Kidney epithelial cell (primary cell): ENCODE measurements around the gene SFI1. TPM values are rescaled to one million over a fixed set of nuclear protein-coding genes. Genes with fewer than 3 reads are reported as not detected.
"Not testable (repeated sequence)": the region's sequence is repeated elsewhere in the genome, so short reads cannot be mapped to it uniquely, and the experiment has no call there.

Experiments used
- DNase-seq: peaks from one replicate; pipeline ENCODE4 v3.0.0-alpha.2; 2010; ENCODE audit warnings: low read depth
- H3K27me3 ChIP-seq: 2 replicates; pipeline ENCODE4 v1.6.0; 2011; ENCODE audit warnings: low read length; ENCODE audit not compliant: control insufficient read depth, insufficient read depth
- H3K36me3 ChIP-seq: 2 replicates; pipeline ENCODE4 v1.5.1; 2011; ENCODE audit warnings: low read length; ENCODE audit not compliant: control insufficient read depth, insufficient read depth
- H3K4me3 ChIP-seq: 2 replicates; pipeline ENCODE4 v1.5.1; 2011; ENCODE audit warnings: low read depth, mild to moderate bottlenecking, control low read depth, low read length
- total RNA-seq: library from RNA; depleted of rRNA; stranded (reverse); fragments of >200 nt; gene quantifications from 2 replicates; pipeline ENCODE4 v1.2.3, GENCODE V29; 2015
- TF ChIP-seq, protein P1 (sequence below): IDR thresholded peaks from 2 replicates; pipeline ENCODE4 v1.5.1; 2011; ENCODE audit warnings: mild to moderate bottlenecking, moderate library complexity, low read length, control low read depth, inconsistent platforms; ENCODE audit not compliant: insufficient read depth, poor library complexity, severe bottlenecking

SFI1 gene
- total RNA-seq, 1 donor from 2014 or later = 13.2 TPM

DNA sequence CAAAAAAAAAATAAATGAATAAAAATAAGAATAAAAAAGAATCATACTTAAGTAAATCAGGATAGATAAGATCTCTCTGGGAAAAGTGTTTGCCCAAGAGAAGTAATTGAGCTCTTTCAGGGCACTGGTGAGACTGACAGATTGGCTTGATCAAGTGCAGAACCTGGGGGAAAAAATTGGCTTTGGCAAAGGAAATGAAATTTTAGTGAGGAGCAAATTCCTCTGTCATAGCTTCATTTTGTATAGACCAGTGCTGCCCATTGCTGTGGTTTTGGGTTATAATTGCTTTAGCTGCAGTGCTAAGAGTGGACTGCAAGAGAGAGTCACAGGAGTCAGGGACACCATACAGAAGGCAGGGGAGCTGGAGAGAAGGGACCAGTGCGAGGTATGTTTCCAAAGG, 35.7 kb downstream of the SFI1 start:
- H3K4me3 ChIP-seq = no peak overlapping the region
- no peak for DNase-seq
- no peaks in the 10 kb centered on the region for H3K36me3 ChIP-seq
- no peaks in the 10 kb centered on the region for H3K27me3 ChIP-seq
- TF ChIP-seq, protein P1, sequence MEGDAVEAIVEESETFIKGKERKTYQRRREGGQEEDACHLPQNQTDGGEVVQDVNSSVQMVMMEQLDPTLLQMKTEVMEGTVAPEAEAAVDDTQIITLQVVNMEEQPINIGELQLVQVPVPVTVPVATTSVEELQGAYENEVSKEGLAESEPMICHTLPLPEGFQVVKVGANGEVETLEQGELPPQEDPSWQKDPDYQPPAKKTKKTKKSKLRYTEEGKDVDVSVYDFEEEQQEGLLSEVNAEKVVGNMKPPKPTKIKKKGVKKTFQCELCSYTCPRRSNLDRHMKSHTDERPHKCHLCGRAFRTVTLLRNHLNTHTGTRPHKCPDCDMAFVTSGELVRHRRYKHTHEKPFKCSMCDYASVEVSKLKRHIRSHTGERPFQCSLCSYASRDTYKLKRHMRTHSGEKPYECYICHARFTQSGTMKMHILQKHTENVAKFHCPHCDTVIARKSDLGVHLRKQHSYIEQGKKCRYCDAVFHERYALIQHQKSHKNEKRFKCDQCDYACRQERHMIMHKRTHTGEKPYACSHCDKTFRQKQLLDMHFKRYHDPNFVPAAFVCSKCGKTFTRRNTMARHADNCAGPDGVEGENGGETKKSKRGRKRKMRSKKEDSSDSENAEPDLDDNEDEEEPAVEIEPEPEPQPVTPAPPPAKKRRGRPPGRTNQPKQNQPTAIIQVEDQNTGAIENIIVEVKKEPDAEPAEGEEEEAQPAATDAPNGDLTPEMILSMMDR = no peak

DNA sequence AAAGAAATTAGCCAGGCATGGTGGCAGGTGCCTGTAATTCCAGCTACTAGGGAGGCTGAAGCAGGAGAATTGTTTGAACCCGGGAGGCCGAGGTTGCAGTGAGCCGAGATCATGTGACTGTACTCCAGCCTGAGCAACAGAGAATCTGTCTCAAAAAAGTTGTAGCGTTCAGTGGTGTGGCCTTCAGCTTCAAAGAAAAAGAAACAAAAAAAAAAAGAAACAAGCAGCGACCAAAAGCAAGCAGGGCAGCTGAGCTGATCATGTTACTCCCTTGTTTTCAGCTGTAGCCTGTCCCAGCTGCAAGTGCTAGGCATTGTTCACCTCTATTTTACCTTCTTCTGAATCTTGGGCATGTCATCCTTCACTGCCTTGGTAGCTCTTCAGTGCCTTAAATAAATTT, 37.0 kb downstream of the SFI1 start:
- no peak for DNase-seq
- TF ChIP-seq, protein P1 = no peak
- Histone ChIP-seq H3K4me3 (no peak overlapping the region), H3K36me3 (no peaks in the 10 kb centered on the region), H3K27me3 (no peaks in the 10 kb centered on the region)

DNA sequence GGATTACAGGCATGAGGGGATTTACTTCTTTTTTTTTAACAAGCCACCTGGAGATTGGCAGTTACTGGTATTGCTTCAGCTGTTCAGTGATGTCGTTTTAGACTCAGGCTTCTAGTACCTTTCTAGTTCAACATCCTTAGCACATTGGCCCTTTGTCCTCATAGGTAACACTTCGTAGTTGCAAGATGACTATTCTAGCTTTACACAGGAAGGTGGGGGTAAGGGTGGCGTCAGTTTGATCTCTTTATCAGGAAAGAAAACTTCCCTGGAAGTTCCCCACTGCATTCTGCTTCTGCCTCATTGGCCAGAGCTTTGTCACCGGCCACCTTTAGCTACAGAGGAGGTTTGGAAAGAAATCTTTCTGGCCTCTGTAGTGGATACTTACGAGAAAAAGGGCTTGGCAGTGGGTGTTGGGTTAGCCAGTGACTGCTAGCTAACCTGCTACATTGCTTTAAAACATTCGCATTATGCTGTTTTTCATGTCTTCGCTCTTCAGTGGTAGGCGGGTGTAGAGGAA, 40.7 kb downstream of the SFI1 start:
- DNase-seq = no peak
- H3K36me3 ChIP-seq = no peaks in the 10 kb centered on the region
- H3K4me3 ChIP-seq = no peak overlapping the region
- no peaks in the 10 kb centered on the region for H3K27me3 ChIP-seq
- TF ChIP-seq, protein P1 = no peak

DNA sequence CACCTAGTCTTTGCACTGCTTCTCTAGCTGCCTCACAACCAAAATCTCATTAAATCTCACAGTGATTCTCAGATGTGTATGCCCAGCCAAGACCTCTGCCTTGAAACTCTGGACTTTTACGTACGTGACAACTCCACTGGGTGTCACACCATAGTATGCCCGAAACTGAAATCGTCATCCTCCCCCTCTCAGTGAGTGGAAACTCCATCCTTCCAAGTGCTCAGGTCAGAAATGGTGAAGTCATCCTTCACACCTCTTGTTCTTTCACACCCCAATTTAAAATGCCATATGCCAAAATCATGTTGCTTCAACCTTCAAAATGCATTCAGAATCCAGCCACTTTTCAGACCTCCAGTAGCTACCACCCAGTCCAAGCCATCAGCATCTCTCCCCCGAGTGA, 42.5 kb downstream of the SFI1 start:
- H3K27me3 ChIP-seq = no peaks in the 10 kb centered on the region
- DNase-seq = no peak
- H3K4me3 ChIP-seq = no peak overlapping the region
- TF ChIP-seq, protein P1 = no peak
- H3K36me3 ChIP-seq = no peaks in the 10 kb centered on the region

DNA sequence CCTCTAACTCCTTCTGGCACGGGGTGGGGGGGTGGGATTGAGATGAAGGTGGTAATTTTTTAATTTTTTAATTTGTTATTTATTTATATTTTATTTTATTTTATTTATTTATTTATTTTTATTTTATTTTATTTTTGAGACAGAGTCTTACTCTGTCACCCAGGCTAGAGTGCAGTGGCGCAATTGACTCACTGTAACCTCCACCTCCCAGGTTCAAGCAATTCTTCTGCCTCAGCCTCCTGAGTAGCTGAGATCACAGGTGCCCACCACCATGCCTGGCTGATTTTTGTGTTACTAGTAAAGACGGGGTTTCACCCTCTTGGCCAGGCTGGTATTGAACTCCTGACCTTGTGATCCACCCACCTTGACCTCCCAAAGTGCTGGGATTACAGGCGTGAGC, 43.8 kb downstream of the SFI1 start:
- not testable (repeated sequence) for H3K4me3 ChIP-seq, DNase-seq, H3K27me3 ChIP-seq, H3K36me3 ChIP-seq

DNA sequence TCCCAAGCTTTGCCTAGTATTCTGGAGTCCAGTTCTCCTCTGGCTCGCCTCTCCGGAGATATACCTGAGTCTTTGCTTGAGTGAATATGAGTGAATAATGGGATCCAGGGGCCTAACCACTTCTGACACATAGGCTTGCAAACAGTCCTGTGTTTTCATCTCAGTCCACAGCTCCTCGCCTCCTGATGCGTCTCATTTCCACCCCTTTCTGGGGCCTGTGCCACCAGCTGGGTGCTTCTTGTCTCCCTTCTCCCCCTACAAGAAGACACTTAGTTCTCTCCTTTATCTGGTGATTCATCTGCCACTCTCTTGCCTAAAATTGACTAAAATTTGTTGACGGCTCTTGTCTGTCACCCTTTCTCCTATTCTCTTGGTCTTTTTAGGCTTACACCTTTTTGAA, 44.6 kb downstream of the SFI1 start:
- Histone ChIP-seq H3K27me3 (no peaks in the 10 kb centered on the region), H3K36me3 (no peaks in the 10 kb centered on the region), H3K4me3 (no peak overlapping the region)
- DNase-seq = no peak
- TF ChIP-seq, protein P1 = no peak
